Measurements from ENCODE around the gene SMYD5.
A peak's percentile ranks its signal among the peaks of the same experiment; 100 is the strongest.

Gene SMYD5

DNA sequence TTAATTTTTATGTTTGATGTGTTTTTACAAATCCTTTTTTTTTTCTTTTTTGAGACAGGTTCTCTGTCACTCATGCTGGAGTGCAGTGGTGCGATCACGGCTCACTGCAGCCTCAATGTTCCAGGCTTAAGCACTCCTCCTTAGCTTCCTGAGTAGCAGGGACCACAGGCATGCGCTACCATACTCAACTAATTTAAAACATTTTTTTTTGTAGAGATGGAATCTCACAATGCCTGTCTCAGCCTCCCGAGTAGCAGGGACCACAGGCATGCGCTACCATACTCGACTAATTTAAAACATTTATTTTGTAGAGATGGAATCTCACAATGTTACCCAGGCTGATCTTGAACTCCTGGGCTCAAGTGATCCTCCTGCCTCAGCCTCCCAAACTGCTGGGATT lies 8.4 kb upstream of the SMYD5 start:
- DNase-seq (ENCODE audit: insufficient read length, low spot score) (no peak), FAIRE-seq (no peak)

DNA sequence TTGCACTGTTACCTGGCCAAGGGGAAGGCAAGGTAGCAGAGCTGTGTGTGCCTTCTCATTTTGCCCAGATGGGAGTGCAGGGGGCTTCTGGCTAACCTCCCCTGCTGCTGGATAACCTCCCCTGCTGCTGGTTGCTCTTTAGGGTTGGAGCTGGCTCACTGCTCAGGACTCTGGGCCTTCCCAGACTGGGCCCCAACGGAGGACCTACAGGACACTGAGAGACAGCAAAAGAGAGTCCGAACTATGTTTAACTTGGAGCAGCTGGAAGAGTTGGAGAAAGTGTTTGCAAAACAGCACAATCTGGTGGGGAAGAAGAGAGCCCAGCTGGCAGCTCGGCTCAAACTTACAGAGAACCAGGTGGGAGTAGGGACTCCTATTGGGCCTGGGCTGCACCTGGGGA lies 5.8 kb upstream of the SMYD5 start:
- DNase-seq (ENCODE audit: insufficient read length, low spot score) (no peak), FAIRE-seq (no peak)
- TF ChIP-seq POU2F2 (IDR thresholded peaks at IDR 0.05; ENCODE audit: low read depth, low read length) (no peak), PAX5 (IDR thresholded peaks at IDR 0.05; ENCODE audit: insufficient read depth, low read length, severe bottlenecking) (no peak), POLR2AphosphoS5 (IDR thresholded peaks at IDR 0.05; ENCODE audit: low read depth, low read length) (no peak), SPI1 (IDR thresholded peaks at IDR 0.05; ENCODE audit: low read depth, low read length) (no peak), POLR2A (IDR thresholded peaks at IDR 0.05; ENCODE audit: low read depth, low read length) (no peak), TAF1 (IDR thresholded peaks at IDR 0.05; ENCODE audit: low read depth, low read length) (no peak)

More for the DNA sequence above, 8.4 kb upstream of the SMYD5 start:
- TF ChIP-seq POLR2A (IDR thresholded peaks at IDR 0.05; ENCODE audit: low read depth, low read length) (no peak), POU2F2 (IDR thresholded peaks at IDR 0.05; ENCODE audit: low read depth, low read length) (no peak), PAX5 (IDR thresholded peaks at IDR 0.05; ENCODE audit: insufficient read depth, low read length, severe bottlenecking) (no peak), TAF1 (IDR thresholded peaks at IDR 0.05; ENCODE audit: low read depth, low read length) (no peak), POLR2AphosphoS5 (IDR thresholded peaks at IDR 0.05; ENCODE audit: low read depth, low read length) (no peak), SPI1 (IDR thresholded peaks at IDR 0.05; ENCODE audit: low read depth, low read length) (no peak)

DNA sequence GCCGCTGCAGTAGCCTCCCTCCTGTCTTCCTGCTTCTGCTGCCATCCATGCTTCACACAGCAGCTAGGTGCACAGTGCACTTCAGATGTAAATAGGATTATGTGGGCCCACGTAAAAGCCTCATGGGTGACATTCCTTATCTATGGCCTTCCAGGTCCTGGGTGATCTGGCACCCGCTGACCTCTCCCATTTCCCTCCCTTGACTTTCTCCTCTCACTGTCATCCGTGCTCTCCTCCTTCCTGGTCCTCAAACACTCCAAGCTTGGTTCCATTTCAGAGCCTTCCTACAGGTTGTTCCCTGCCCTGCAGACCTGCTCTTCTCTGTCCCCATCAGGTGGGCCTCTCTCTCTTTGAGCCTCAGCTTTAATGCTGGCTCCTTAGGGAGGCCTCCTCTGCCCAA lies 4.0 kb upstream of the SMYD5 start:
- no peak for DNase-seq (ENCODE audit: insufficient read length, low spot score)
- no peak for FAIRE-seq
- no peak for TF ChIP-seq POLR2AphosphoS5 (IDR thresholded peaks at IDR 0.05; ENCODE audit: low read depth, low read length)
- no peak for TF ChIP-seq POLR2A (IDR thresholded peaks at IDR 0.05; ENCODE audit: low read depth, low read length)
- TF ChIP-seq SPI1 (IDR thresholded peaks at IDR 0.05; ENCODE audit: low read depth, low read length) = no peak
- no peak for TF ChIP-seq POU2F2 (IDR thresholded peaks at IDR 0.05; ENCODE audit: low read depth, low read length)
- TF ChIP-seq TAF1 (IDR thresholded peaks at IDR 0.05; ENCODE audit: low read depth, low read length) = no peak
- TF ChIP-seq PAX5 (IDR thresholded peaks at IDR 0.05; ENCODE audit: insufficient read depth, low read length, severe bottlenecking) = no peak

DNA sequence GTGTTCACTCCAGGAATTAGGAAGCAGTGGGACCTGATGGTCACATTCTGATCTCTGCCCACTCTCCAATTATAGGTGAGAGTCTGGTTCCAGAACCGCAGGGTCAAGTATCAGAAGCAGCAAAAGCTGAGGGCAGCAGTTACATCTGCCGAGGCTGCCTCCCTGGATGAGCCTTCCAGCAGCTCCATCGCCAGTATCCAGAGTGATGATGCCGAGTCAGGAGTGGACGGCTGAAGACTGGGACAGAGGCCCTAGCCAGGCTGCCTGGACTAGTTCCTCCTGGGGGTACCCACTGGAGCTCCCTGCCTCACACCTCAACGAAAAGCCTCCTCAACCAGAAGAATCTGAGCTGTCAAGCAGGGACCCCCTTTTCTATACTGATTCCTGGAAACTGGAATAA lies 3.3 kb upstream of the SMYD5 start:
- TF ChIP-seq TAF1 (IDR thresholded peaks at IDR 0.05; ENCODE audit: low read depth, low read length) (no peak), POLR2AphosphoS5 (IDR thresholded peaks at IDR 0.05; ENCODE audit: low read depth, low read length) (no peak), POLR2A (IDR thresholded peaks at IDR 0.05; ENCODE audit: low read depth, low read length) (no peak), PAX5 (IDR thresholded peaks at IDR 0.05; ENCODE audit: insufficient read depth, low read length, severe bottlenecking) (no peak), POU2F2 (IDR thresholded peaks at IDR 0.05; ENCODE audit: low read depth, low read length) (no peak), SPI1 (IDR thresholded peaks at IDR 0.05; ENCODE audit: low read depth, low read length) (no peak)
- FAIRE-seq (no peak), DNase-seq (ENCODE audit: insufficient read length, low spot score) (no peak)

DNA sequence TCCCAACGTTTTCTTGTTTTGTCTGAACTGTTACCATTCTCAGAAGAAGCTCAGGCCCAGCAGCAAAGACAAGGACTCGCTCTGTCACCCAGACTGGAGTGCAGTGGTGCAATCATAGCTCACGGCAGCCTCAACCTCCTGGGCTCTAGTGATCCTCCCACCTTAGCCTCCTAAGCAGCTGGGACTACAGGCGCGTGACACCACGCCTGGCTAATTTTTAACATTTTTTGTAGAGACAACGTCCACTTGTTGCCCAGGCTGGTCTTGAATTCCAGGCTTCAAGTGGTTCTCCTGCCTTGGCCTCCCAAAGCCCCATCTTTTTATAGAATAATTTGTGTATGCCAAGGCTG lies 2.0 kb upstream of the SMYD5 start:
- no peak for FAIRE-seq
- no peak for TF ChIP-seq TAF1 (IDR thresholded peaks at IDR 0.05; ENCODE audit: low read depth, low read length)
- TF ChIP-seq POU2F2 (IDR thresholded peaks at IDR 0.05; ENCODE audit: low read depth, low read length) = no peak
- TF ChIP-seq PAX5 (IDR thresholded peaks at IDR 0.05; ENCODE audit: insufficient read depth, low read length, severe bottlenecking) = no peak
- TF ChIP-seq SPI1 (IDR thresholded peaks at IDR 0.05; ENCODE audit: low read depth, low read length) = no peak
- no peak for TF ChIP-seq POLR2A (IDR thresholded peaks at IDR 0.05; ENCODE audit: low read depth, low read length)
- TF ChIP-seq POLR2AphosphoS5 (IDR thresholded peaks at IDR 0.05; ENCODE audit: low read depth, low read length) = no peak
- DNase-seq (ENCODE audit: insufficient read length, low spot score) = no peak

DNA sequence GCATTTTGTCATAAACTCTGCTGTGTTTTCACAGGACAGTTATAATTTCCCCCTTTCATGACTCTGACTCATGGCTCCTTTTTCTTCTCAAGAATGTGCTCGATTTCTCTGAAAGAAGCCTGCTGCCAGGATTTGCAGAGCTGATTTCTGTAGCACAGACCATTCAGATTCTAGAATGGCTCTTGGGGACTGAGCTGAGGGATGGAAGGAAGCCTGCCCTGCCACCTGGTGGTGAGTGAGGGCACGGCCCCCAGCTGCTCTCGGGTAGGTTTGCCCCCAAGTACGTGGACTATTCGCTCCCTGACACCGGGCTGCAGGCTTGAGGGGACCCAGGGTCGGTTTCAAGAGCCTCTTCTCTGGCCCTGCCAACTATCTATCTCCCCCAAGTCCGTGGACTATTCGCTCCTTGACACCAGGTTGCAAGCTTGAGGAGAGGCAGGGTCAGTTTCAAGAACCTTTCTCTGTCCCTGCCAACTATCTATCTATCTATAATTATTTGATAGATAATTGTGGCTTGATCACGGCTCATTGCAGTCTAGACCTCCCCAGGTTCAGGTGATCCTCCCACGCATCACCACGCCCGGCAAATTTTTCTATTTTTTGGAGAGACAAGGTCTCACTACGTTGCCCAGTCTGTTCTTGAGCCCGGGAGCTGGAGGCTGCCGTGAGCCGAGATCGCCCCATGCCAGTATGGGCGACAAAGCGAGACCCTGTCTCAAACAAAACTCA lies 1.4 kb upstream of the SMYD5 start:
- FAIRE-seq = peak; percentile 85
- no peak for TF ChIP-seq SPI1 (IDR thresholded peaks at IDR 0.05; ENCODE audit: low read depth, low read length)
- peak; percentile 72 for DNase-seq (ENCODE audit: insufficient read length, low spot score)

DNA sequence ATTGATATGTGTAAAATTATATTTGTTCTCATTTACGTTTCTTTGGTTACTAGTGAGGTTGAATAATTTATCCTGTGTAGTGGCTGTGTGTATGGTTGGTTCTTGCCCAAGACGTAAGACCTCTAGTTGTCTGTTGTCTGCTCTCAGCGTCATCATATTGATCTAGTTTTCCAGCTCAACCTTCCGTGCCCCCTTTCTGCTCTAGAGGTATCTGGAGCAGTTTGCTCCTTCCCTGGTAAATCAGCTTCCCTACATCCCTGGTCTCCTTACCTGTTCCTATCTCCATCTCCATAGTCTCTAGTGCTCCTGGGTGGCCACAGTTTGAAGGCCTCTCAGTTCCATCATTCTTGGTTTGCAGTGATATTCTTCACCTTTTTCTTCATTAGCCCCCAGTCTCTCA lies 1.2 kb downstream of the SMYD5 start:
- TF ChIP-seq POLR2AphosphoS5 (IDR thresholded peaks at IDR 0.05; ENCODE audit: low read depth, low read length) (no peak), PAX5 (IDR thresholded peaks at IDR 0.05; ENCODE audit: insufficient read depth, low read length, severe bottlenecking) (no peak), POLR2A (IDR thresholded peaks at IDR 0.05; ENCODE audit: low read depth, low read length) (no peak), SPI1 (IDR thresholded peaks at IDR 0.05; ENCODE audit: low read depth, low read length) (no peak), TAF1 (IDR thresholded peaks at IDR 0.05; ENCODE audit: low read depth, low read length) (no peak), POU2F2 (IDR thresholded peaks at IDR 0.05; ENCODE audit: low read depth, low read length) (no peak)
- no peak for FAIRE-seq

DNA sequence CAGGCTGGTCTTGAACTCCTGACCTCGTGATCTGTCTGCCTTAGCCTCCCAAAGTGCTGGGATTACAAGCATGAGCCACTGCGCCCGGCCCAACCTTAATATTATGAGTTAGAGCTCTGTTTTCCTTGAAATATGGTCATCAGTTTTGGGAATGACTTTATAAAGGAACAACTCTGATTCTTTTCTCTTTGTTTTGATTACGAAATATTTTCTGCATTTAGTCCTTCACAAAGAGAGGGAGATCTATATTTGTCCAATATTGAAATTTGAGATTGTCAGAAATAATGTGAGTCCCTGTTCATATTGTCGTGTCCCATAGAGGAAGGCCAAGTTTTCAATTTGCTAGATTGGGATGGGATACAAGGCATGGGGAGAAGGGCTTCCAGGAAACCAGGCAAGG lies 3.1 kb downstream of the SMYD5 start:
- no peak for TF ChIP-seq PAX5 (IDR thresholded peaks at IDR 0.05; ENCODE audit: insufficient read depth, low read length, severe bottlenecking)
- TF ChIP-seq TAF1 (IDR thresholded peaks at IDR 0.05; ENCODE audit: low read depth, low read length) = no peak
- no peak for TF ChIP-seq POLR2AphosphoS5 (IDR thresholded peaks at IDR 0.05; ENCODE audit: low read depth, low read length)
- TF ChIP-seq POLR2A (IDR thresholded peaks at IDR 0.05; ENCODE audit: low read depth, low read length) = no peak
- TF ChIP-seq SPI1 (IDR thresholded peaks at IDR 0.05; ENCODE audit: low read depth, low read length) = no peak
- no peak for TF ChIP-seq POU2F2 (IDR thresholded peaks at IDR 0.05; ENCODE audit: low read depth, low read length)
- DNase-seq (ENCODE audit: insufficient read length, low spot score) (no peak), FAIRE-seq (no peak)

More for the DNA sequence above, 1.2 kb downstream of the SMYD5 start:
- no peak for DNase-seq (ENCODE audit: insufficient read length, low spot score)

DNA sequence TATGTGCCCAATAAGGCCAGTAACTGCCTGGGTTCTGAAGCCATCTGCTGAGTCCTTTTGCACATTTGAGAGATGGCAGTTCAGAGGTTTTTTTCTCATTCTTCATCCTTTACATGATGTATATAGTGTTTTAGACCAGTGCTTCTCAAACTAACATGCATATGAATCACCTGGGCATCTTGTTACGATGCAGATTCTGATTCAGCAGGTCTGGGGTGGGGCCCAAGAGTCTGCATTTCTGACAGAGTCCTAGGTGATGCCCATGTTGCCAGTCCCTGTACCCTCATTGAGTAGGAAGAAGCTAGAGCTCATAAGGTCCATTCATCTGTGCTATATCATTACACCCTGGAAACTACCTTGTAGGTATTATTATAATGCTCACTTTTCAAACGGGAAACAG lies 3.8 kb downstream of the SMYD5 start:
- no peak for TF ChIP-seq SPI1 (IDR thresholded peaks at IDR 0.05; ENCODE audit: low read depth, low read length)
- TF ChIP-seq POLR2AphosphoS5 (IDR thresholded peaks at IDR 0.05; ENCODE audit: low read depth, low read length) = no peak
- TF ChIP-seq PAX5 (IDR thresholded peaks at IDR 0.05; ENCODE audit: insufficient read depth, low read length, severe bottlenecking) = no peak
- TF ChIP-seq POU2F2 (IDR thresholded peaks at IDR 0.05; ENCODE audit: low read depth, low read length) = no peak
- no peak for TF ChIP-seq POLR2A (IDR thresholded peaks at IDR 0.05; ENCODE audit: low read depth, low read length)
- no peak for FAIRE-seq
- no peak for DNase-seq (ENCODE audit: insufficient read length, low spot score)

DNA sequence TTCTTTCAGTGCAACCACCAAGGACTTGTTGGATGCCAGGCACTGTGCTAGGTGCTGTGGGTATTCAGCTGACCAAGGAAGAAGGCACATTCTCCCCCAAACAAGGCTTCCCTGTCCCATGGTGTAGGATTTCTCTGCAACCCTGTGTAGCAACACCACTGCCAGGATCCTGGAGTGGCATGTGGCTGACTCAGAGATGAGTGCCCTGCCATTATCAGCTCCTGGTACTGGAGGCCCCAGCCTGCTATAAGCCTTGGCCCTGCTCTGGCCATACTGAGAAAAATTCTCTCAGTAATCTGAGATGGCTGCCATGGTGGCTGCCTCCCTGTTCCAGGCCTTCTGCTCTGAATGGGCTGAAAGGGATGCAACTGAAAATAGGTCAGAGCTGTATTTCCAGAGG lies 4.3 kb downstream of the SMYD5 start:
- FAIRE-seq (no peak), DNase-seq (ENCODE audit: insufficient read length, low spot score) (no peak)
- TF ChIP-seq POLR2A (IDR thresholded peaks at IDR 0.05; ENCODE audit: low read depth, low read length) = no peak
- no peak for TF ChIP-seq SPI1 (IDR thresholded peaks at IDR 0.05; ENCODE audit: low read depth, low read length)
- no peak for TF ChIP-seq POU2F2 (IDR thresholded peaks at IDR 0.05; ENCODE audit: low read depth, low read length)
- TF ChIP-seq PAX5 (IDR thresholded peaks at IDR 0.05; ENCODE audit: insufficient read depth, low read length, severe bottlenecking) = no peak
- no peak for TF ChIP-seq POLR2AphosphoS5 (IDR thresholded peaks at IDR 0.05; ENCODE audit: low read depth, low read length)
- no peak for TF ChIP-seq TAF1 (IDR thresholded peaks at IDR 0.05; ENCODE audit: low read depth, low read length)
